RWPE2 (cell line): ENCODE measurements around the gene IRF2.

ENCODE experiments used
- ATAC-seq: fragments of 200-7000 bp; cut with Tn5 transposase; 3 replicates; pipeline ENCODE4 v1.9.1; 2021; ENCODE audit warnings: low read depth
- DNase-seq: peaks from one replicate; pipeline ENCODE4 v3.0.0-alpha.2; 2020; ENCODE audit warnings: low spot score
- H3K27ac ChIP-seq: fragments of 450-650 bp; 2 replicates; pipeline ENCODE4 v1.5.1; 2017; ENCODE audit warnings: mild to moderate bottlenecking; ENCODE audit not compliant: poor library complexity, severe bottlenecking
- H3K27me3 ChIP-seq: fragments of 250-450 bp; sonication (Bioruptor Pico); 2 replicates; pipeline ENCODE4 v1.5.1; 2021; ENCODE audit warnings: mild to moderate bottlenecking, moderate library complexity; ENCODE audit not compliant: insufficient read depth, poor library complexity, severe bottlenecking
- H3K36me3 ChIP-seq: fragments of 250-450 bp; sonication (Bioruptor Pico); 2 replicates; pipeline ENCODE4 v1.5.1; 2020; ENCODE audit warnings: low read depth, mild to moderate bottlenecking, moderate library complexity
- H3K4me1 ChIP-seq: fragments of 250-450 bp; sonication (Bioruptor Pico); 2 replicates; pipeline ENCODE4 v1.5.1; 2021; ENCODE audit warnings: mild to moderate bottlenecking, moderate library complexity; ENCODE audit not compliant: insufficient read depth, poor library complexity, severe bottlenecking
- H3K4me3 ChIP-seq: fragments of 250-450 bp; sonication (Bioruptor Pico); 2 replicates; pipeline ENCODE4 v1.5.1; 2021; ENCODE audit warnings: mild to moderate bottlenecking, moderate library complexity; ENCODE audit not compliant: severe bottlenecking
- H3K9me3 ChIP-seq: fragments of 250-450 bp; sonication (Bioruptor Pico); 2 replicates; pipeline ENCODE4 v1.5.1; 2021; ENCODE audit warnings: mild to moderate bottlenecking, moderate library complexity; ENCODE audit not compliant: severe bottlenecking
- CTCF ChIP-seq: fragments of 450-650 bp; IDR thresholded peaks from one replicate; pipeline ENCODE4 v1.5.1; 2017; ENCODE audit warnings: mild to moderate bottlenecking, moderate library complexity; ENCODE audit not compliant: poor library complexity, severe bottlenecking

The IRF2 gene

GRCh38 chr4:184448141-184448540 lies 26.2 kb downstream of the IRF2 start:
- Histone ChIP-seq H3K9me3 (no peaks in the 10 kb centered on the region), H3K27ac (no peak overlapping the region), H3K27me3 (no peaks in the 10 kb centered on the region), H3K36me3 (peaks cover 13% of the 10 kb centered on the region; the same call in 1 of the 2 replicates), H3K4me1 (peaks cover 22% of the 10 kb centered on the region), H3K4me3 (no peak overlapping the region)
- no peak for TF ChIP-seq CTCF
- DNase-seq (no peak), ATAC-seq (no peak)

- peaks cover 20% of the 10 kb centered on the region for H3K4me1 ChIP-seq
- no peak overlapping the region for H3K4me3 ChIP-seq
- no peak for ATAC-seq
Measured at GRCh38 chr4:184447664-184448063, 26.7 kb downstream of the IRF2 start.

GRCh38 chr4:184446132-184446658 lies 28.2 kb downstream of the IRF2 start:
- H3K27ac ChIP-seq, result no peak overlapping the region
- DNase-seq, result no peak
- H3K4me3 ChIP-seq, result no peak overlapping the region
- peaks cover 19% of the 10 kb centered on the region for H3K4me1 ChIP-seq
- peaks cover 13% of the 10 kb centered on the region; the same call in 1 of the 2 replicates for H3K36me3 ChIP-seq
- no peaks in the 10 kb centered on the region for H3K9me3 ChIP-seq
- ATAC-seq, result no peak
- no peaks in the 10 kb centered on the region for H3K27me3 ChIP-seq
- no peak for TF ChIP-seq CTCF

More at GRCh38 chr4:184447664-184448063, 26.7 kb downstream of the IRF2 start:
- Histone ChIP-seq H3K36me3 (peaks cover 13% of the 10 kb centered on the region; the same call in 1 of the 2 replicates), H3K27me3 (no peaks in the 10 kb centered on the region), H3K27ac (no peak overlapping the region), H3K9me3 (no peaks in the 10 kb centered on the region)
- no peak for TF ChIP-seq CTCF
- DNase-seq, result no peak

GRCh38 chr4:184444953-184445309 lies 29.4 kb downstream of the IRF2 start:
- DNase-seq (no peak), ATAC-seq (no peak)
- no peak overlapping the region for H3K27ac ChIP-seq
- H3K36me3 ChIP-seq, result peaks cover 13% of the 10 kb centered on the region; the same call in 1 of the 2 replicates
- no peaks in the 10 kb centered on the region for H3K27me3 ChIP-seq
- TF ChIP-seq CTCF, result no peak
- no peaks in the 10 kb centered on the region for H3K9me3 ChIP-seq
- peaks cover 7% of the 10 kb centered on the region for H3K4me1 ChIP-seq
- no peak overlapping the region for H3K4me3 ChIP-seq

GRCh38 chr4:184444215-184444952 lies 30.0 kb downstream of the IRF2 start:
- no peak overlapping the region for H3K27ac ChIP-seq

More at GRCh38 chr4:184444215-184444952, 30.0 kb downstream of the IRF2 start:
- no peak for DNase-seq
- Histone ChIP-seq H3K27me3 (no peaks in the 10 kb centered on the region), H3K4me1 (peaks cover 1% of the 10 kb centered on the region), H3K9me3 (no peaks in the 10 kb centered on the region), H3K4me3 (no peak overlapping the region), H3K36me3 (peaks cover 13% of the 10 kb centered on the region; the same call in 1 of the 2 replicates)
- TF ChIP-seq CTCF, result no peak
- no peak for ATAC-seq
